Activated CD8-positive, alpha-beta memory T cell treated with anti-CD3 and anti-CD28 coated beads, Interleukin-2, amount 50 U/mL, for 24 hours (primary cell): ENCODE data around the gene BAAT.

Source experiments
- DNase-seq: peaks from one replicate; pipeline ENCODE4 v3.0.0-alpha.2; 2020; ENCODE audit errors: extremely low read depth

The BAAT gene

DNA sequence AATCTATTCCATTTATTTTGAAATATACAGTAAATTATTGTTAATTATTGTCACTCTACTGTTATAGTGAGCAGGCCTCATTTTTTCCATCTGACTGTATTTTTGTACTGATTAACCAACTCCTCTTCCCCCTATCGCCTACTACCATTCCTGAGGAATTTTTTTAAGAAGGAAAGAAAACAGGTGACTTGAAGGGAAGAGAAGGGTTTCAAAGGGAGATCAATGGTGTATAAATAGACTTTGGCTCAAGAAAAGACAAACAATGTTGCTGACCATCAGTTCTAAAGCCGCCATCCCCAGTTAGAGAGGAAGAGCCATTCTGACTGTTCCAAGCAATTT, 69.7 kb downstream of the BAAT start:
- DNase-seq = no peak

DNA sequence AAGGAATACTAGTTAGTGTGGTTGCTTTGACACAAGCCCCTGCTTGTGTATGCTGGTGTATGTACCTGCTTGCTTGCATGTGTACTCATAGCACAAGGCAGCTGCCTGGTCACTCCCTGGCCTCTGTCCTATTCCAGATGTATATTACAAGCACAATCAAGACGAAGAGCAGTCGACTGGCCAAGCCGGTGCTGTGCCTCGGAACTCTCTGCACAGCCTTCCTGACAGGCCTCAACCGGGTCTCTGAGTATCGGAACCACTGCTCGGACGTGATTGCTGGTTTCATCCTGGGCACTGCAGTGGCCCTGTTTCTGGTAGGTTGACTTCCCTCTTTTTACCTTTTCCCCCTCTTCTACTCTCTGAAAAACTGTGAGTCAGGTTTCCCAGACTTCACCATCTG, 72.1 kb downstream of the BAAT start:
- DNase-seq = no peak

DNA sequence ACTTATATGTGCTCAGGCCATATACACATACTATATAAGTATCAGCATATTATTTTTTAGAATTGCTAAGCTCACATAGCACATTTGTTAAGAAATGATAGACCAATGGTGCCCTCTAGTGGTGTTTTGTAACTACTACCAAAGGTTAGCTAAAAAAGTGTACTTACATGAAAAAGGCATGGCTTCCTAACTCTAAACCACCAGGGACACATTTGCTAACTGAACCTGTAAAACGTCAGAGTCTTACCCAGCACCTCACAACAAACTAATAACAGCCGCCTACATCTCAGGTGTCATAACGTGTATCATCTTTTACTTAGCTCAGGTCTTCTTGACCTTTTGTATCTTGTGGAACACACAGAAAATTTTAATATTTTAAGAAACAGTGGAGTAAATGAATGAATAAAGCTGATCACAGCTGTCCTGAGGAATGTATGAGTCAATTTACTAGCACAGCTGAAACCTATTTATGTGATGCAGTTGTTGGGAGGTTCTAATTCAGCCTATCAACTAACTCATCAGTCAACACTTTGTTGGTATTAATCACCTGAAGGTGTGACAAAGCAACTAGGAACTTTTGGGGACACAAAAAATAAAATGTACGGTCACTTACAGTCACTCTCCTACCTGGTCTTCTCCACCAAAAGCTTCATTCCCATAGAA, 72.9 kb downstream of the BAAT start:
- DNase-seq = no peak

DNA sequence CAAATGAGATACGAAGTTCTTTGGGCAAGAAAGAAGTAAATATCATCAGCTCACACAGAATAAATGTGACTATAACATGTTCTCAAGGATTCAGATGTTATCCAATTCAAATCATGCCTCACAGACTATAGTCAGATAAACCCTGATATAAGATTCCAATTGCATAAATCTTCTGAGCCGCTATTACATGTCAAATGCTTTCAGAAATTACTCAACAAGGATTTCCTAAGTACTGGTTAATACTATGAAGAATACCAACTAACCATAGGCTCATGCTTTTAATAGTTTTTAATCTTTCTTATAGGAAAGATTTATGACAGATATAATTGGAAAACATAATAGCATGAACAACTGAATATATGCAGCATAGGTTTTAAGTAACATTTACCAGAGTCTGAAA, 73.6 kb downstream of the BAAT start:
- no peak for DNase-seq
